CD8-positive, alpha-beta memory T cell (primary cell): ENCODE data around the gene ENAH. TPM values are rescaled to one million over a fixed set of nuclear protein-coding genes. Genes with fewer than 3 reads are reported as not detected.

Experiments used
- CTCF ChIA-PET: fragments of 350-600 bp; sonication (Branson Sonifier 250); formaldehyde crosslinking; loops from one replicate; lab custom pipeline; 2021; ENCODE audit warnings: antibody characterized with exemption; lab: Charles Lee
- POLR2A ChIA-PET: fragments of 350-600 bp; sonication (Branson Sonifier 250); formaldehyde crosslinking; loops from one replicate; lab custom pipeline; 2021; ENCODE audit warnings: antibody characterized with exemption; lab: Charles Lee
- DNase-seq, 5 donors: peaks; one replicate each; pipeline versions ENCODE4 v3.0.0 to v3.0.0-alpha.2; 2020 to 2022; ENCODE audit warnings: mixed read lengths in 1 of 5
- H3K27ac ChIP-seq: one replicate; pipeline ENCODE4 v1.7.0; 2013; ENCODE audit warnings: low read depth, mild to moderate bottlenecking, low read length, moderate library complexity
- H3K27me3 ChIP-seq: 2 replicates; pipeline ENCODE4 v1.7.0; 2013; ENCODE audit warnings: low read length, mild to moderate bottlenecking; ENCODE audit not compliant: insufficient read depth, poor library complexity, severe bottlenecking
- H3K36me3 ChIP-seq: 2 replicates; pipeline ENCODE4 v1.7.0; 2013; ENCODE audit warnings: mild to moderate bottlenecking, low read length, moderate library complexity; ENCODE audit not compliant: insufficient read depth
- H3K4me1 ChIP-seq: 2 replicates; pipeline ENCODE4 v1.7.0; 2013; ENCODE audit warnings: mild to moderate bottlenecking, low read length, moderate library complexity; ENCODE audit not compliant: insufficient read depth
- H3K4me3 ChIP-seq: 2 replicates; pipeline ENCODE4 v1.7.0; 2013; ENCODE audit warnings: mild to moderate bottlenecking, low read length
- H3K9me3 ChIP-seq: 2 replicates; pipeline ENCODE4 v1.7.0; 2013; ENCODE audit warnings: mild to moderate bottlenecking, low read length
- H3K27ac Mint-ChIP-seq, 8 donors: one replicate each; pipeline ENCODE4 v1.8.0; 2020 to 2021; ENCODE audit warnings: mixed read lengths in 8 of 8, mild to moderate bottlenecking in 6 of 8, inconsistent platforms in 3 of 8, moderate library complexity in 3 of 8
- H3K27me3 Mint-ChIP-seq, 2 donors: one replicate each; pipeline ENCODE4 v1.8.0; 2020 to 2021; ENCODE audit warnings: mixed read lengths in 2 of 2, mild to moderate bottlenecking in 1 of 2, moderate library complexity in 1 of 2
- H3K36me3 Mint-ChIP-seq, 3 donors: one replicate each; pipeline ENCODE4 v1.8.0; 2020 to 2021; ENCODE audit warnings: mixed read lengths in 3 of 3, inconsistent platforms in 1 of 3, mild to moderate bottlenecking in 1 of 3
- H3K4me1 Mint-ChIP-seq, 3 donors: one replicate each; pipeline ENCODE4 v1.8.0; 2020 to 2021; ENCODE audit warnings: mixed read lengths in 3 of 3, inconsistent platforms in 1 of 3, mild to moderate bottlenecking in 1 of 3
- H3K4me3 Mint-ChIP-seq, 7 donors: one replicate each; pipeline ENCODE4 v1.8.0; 2020 to 2021; ENCODE audit warnings: mixed read lengths in 7 of 7, mild to moderate bottlenecking in 6 of 7, moderate library complexity in 4 of 7, inconsistent platforms in 2 of 7
- H3K9me3 Mint-ChIP-seq, 5 donors: one replicate each; pipeline ENCODE4 v1.8.0; 2020 to 2022; ENCODE audit warnings: mixed read lengths in 5 of 5, mild to moderate bottlenecking in 3 of 5, moderate library complexity in 2 of 5, inconsistent platforms in 1 of 5
- polyA plus RNA-seq: library from polyadenylated mRNA; unstranded; fragments of 300-500 nt; fragmentation: Illumina TruSeq; gene quantifications from one replicate; pipeline ENCODE4 v1.2.3, GENCODE V29; 2021
- total RNA-seq, 2 experiments: library from RNA; stranded (reverse); gene quantifications; one replicate each; pipeline ENCODE4 v1.2.3, GENCODE V29; 2021

Gene ENAH
- total and polyA plus RNA-seq, 3 experiments from 2014 or later = 0.53 TPM; not detected in 1

GRCh38 chr1:225578251-225578977, 74.5 kb downstream of the ENAH start:
- Histone ChIP-seq H3K4me3 (no peak overlapping the region), H3K4me1 (no peaks in the 10 kb centered on the region), H3K36me3 (no peaks in the 10 kb centered on the region), H3K27me3 (no peaks in the 10 kb centered on the region), H3K27ac (no peak overlapping the region), H3K9me3 (no peaks in the 10 kb centered on the region)
- Mint-ChIP-seq H3K27me3 (peaks cover 13 to 40% of the 10 kb centered on the region in 2 donors), H3K36me3 (peaks cover 0 to 4% (median 0%) of the 10 kb centered on the region in 3 donors), H3K9me3 (no peaks in the 10 kb centered on the region), H3K4me1 (no peaks in the 10 kb centered on the region), H3K27ac (no peak overlapping the region), H3K4me3 (no peak overlapping the region)
- CTCF ChIA-PET = no interaction called here
- POLR2A ChIA-PET = no interaction called here
- DNase-seq = no peak

- no peaks in the 10 kb centered on the region for H3K9me3 Mint-ChIP-seq
- peaks cover 8 to 36% of the 10 kb centered on the region in 2 donors for H3K27me3 Mint-ChIP-seq
- Histone ChIP-seq H3K4me1 (no peaks in the 10 kb centered on the region), H3K27me3 (no peaks in the 10 kb centered on the region), H3K36me3 (no peaks in the 10 kb centered on the region), H3K9me3 (no peaks in the 10 kb centered on the region), H3K4me3 (no peak overlapping the region), H3K27ac (no peak overlapping the region)
- ChIA-PET POLR2A (no interaction called here), CTCF (no interaction called here)
- no peaks in the 10 kb centered on the region for H3K4me1 Mint-ChIP-seq
- no peak for DNase-seq
- no peaks in the 10 kb centered on the region for H3K36me3 Mint-ChIP-seq
- H3K27ac Mint-ChIP-seq = no peak overlapping the region
- no peak overlapping the region for H3K4me3 Mint-ChIP-seq
Observed at GRCh38 chr1:225577241-225577640, 75.7 kb downstream of the ENAH start.

GRCh38 chr1:225573216-225573615, 79.7 kb downstream of the ENAH start:
- no peaks in the 10 kb centered on the region for H3K4me1 ChIP-seq
- DNase-seq = no peak
- H3K36me3 ChIP-seq = no peaks in the 10 kb centered on the region
- Mint-ChIP-seq H3K9me3 (no peaks in the 10 kb centered on the region), H3K27ac (no peak overlapping the region), H3K36me3 (peaks cover 0 to 4% (median 0%) of the 10 kb centered on the region in 3 donors), H3K4me3 (no peak overlapping the region), H3K4me1 (no peaks in the 10 kb centered on the region), H3K27me3 (peaks cover 5 to 17% of the 10 kb centered on the region in 2 donors)
- H3K27ac ChIP-seq = no peak overlapping the region
- no peak overlapping the region for H3K4me3 ChIP-seq
- POLR2A ChIA-PET = interaction anchor here (0.6 kb wide), 1 partner anchor 9 kb away, joined by 3 read pairs; no protein-coding TSS in a partner anchor
- no peaks in the 10 kb centered on the region for H3K9me3 ChIP-seq
- CTCF ChIA-PET = no interaction called here
- H3K27me3 ChIP-seq = no peaks in the 10 kb centered on the region

- Histone ChIP-seq H3K4me1 (no peaks in the 10 kb centered on the region), H3K27ac (no peak overlapping the region), H3K27me3 (no peaks in the 10 kb centered on the region), H3K36me3 (no peaks in the 10 kb centered on the region), H3K9me3 (no peaks in the 10 kb centered on the region), H3K4me3 (no peak overlapping the region)
- no peak overlapping the region for H3K4me3 Mint-ChIP-seq
- no peaks in the 10 kb centered on the region for H3K4me1 Mint-ChIP-seq
- no peak for DNase-seq
- H3K36me3 Mint-ChIP-seq = peaks cover 0 to 4% (median 0%) of the 10 kb centered on the region in 3 donors
- peaks cover 5 to 12% of the 10 kb centered on the region in 2 donors for H3K27me3 Mint-ChIP-seq
- ChIA-PET POLR2A (no interaction called here), CTCF (no interaction called here)
- no peaks in the 10 kb centered on the region for H3K9me3 Mint-ChIP-seq
- no peak overlapping the region for H3K27ac Mint-ChIP-seq
Observed at GRCh38 chr1:225572422-225572821, 80.5 kb downstream of the ENAH start.

- Mint-ChIP-seq H3K4me1 (no peaks in the 10 kb centered on the region), H3K36me3 (peaks cover 0 to 4% (median 0%) of the 10 kb centered on the region in 3 donors), H3K27me3 (peaks cover 0 to 23% of the 10 kb centered on the region in 2 donors), H3K27ac (no peak overlapping the region), H3K4me3 (no peak overlapping the region), H3K9me3 (no peaks in the 10 kb centered on the region)
- ChIA-PET POLR2A (no interaction called here), CTCF (no interaction called here)
- H3K4me3 ChIP-seq = no peak overlapping the region
- no peak overlapping the region for H3K27ac ChIP-seq
- no peaks in the 10 kb centered on the region for H3K36me3 ChIP-seq
- no peaks in the 10 kb centered on the region for H3K4me1 ChIP-seq
- no peaks in the 10 kb centered on the region for H3K27me3 ChIP-seq
- no peaks in the 10 kb centered on the region for H3K9me3 ChIP-seq
- DNase-seq = no peak
Observed at GRCh38 chr1:225567789-225568188, 85.1 kb downstream of the ENAH start.

- POLR2A ChIA-PET = no interaction called here
- Mint-ChIP-seq H3K27ac (no peak overlapping the region), H3K4me1 (no peaks in the 10 kb centered on the region), H3K36me3 (peaks cover 0 to 4% (median 0%) of the 10 kb centered on the region in 3 donors), H3K27me3 (peaks cover 3 to 20% of the 10 kb centered on the region in 2 donors), H3K9me3 (no peaks in the 10 kb centered on the region), H3K4me3 (no peak overlapping the region)
- no peaks in the 10 kb centered on the region for H3K36me3 ChIP-seq
- no peak for DNase-seq
- CTCF ChIA-PET = no interaction called here
- H3K9me3 ChIP-seq = no peaks in the 10 kb centered on the region
- H3K27me3 ChIP-seq = no peaks in the 10 kb centered on the region
- no peaks in the 10 kb centered on the region for H3K4me1 ChIP-seq
- H3K27ac ChIP-seq = no peak overlapping the region
- H3K4me3 ChIP-seq = no peak overlapping the region
Observed at GRCh38 chr1:225565847-225566246, 87.1 kb downstream of the ENAH start.

- peaks cover 9 to 28% of the 10 kb centered on the region in 2 donors for H3K27me3 Mint-ChIP-seq
- peaks cover 0 to 4% (median 2%) of the 10 kb centered on the region in 5 donors for H3K9me3 Mint-ChIP-seq
- Histone ChIP-seq H3K4me3 (no peak overlapping the region), H3K9me3 (no peaks in the 10 kb centered on the region), H3K27ac (no peak overlapping the region), H3K36me3 (no peaks in the 10 kb centered on the region), H3K27me3 (no peaks in the 10 kb centered on the region), H3K4me1 (no peaks in the 10 kb centered on the region)
- H3K27ac Mint-ChIP-seq = no peak overlapping the region
- POLR2A ChIA-PET = no interaction called here
- no peaks in the 10 kb centered on the region for H3K36me3 Mint-ChIP-seq
- H3K4me1 Mint-ChIP-seq = no peaks in the 10 kb centered on the region
- H3K4me3 Mint-ChIP-seq = no peak overlapping the region
- CTCF ChIA-PET = no interaction called here
- DNase-seq = no peak
Observed at GRCh38 chr1:225561675-225562074, 91.2 kb downstream of the ENAH start.

GRCh38 chr1:225559902-225560301, 93.0 kb downstream of the ENAH start:
- Mint-ChIP-seq H3K4me1 (no peaks in the 10 kb centered on the region), H3K9me3 (peaks cover 0 to 5% (median 2%) of the 10 kb centered on the region in 5 donors), H3K36me3 (no peaks in the 10 kb centered on the region), H3K27me3 (peaks cover 9 to 18% of the 10 kb centered on the region in 2 donors), H3K27ac (no peak overlapping the region), H3K4me3 (no peak overlapping the region)
- Histone ChIP-seq H3K27ac (no peak overlapping the region), H3K4me1 (no peaks in the 10 kb centered on the region), H3K27me3 (no peaks in the 10 kb centered on the region), H3K4me3 (no peak overlapping the region), H3K9me3 (no peaks in the 10 kb centered on the region), H3K36me3 (no peaks in the 10 kb centered on the region)
- DNase-seq = no peak
- CTCF ChIA-PET = interaction anchor here (0.9 kb wide), 1 partner anchor 8 kb away, joined by 5 read pairs; no protein-coding TSS in a partner anchor
- POLR2A ChIA-PET = no interaction called here
